ENCODE data around the gene CCNQ. TPM values are rescaled to one million over a fixed set of nuclear protein-coding genes. Genes with fewer than 3 reads are reported as not detected.

Gene CCNQ
- total RNA-seq, 4 donors from 2014 or later, result 18.0 to 32.2 (median 23.9) TPM

DNA sequence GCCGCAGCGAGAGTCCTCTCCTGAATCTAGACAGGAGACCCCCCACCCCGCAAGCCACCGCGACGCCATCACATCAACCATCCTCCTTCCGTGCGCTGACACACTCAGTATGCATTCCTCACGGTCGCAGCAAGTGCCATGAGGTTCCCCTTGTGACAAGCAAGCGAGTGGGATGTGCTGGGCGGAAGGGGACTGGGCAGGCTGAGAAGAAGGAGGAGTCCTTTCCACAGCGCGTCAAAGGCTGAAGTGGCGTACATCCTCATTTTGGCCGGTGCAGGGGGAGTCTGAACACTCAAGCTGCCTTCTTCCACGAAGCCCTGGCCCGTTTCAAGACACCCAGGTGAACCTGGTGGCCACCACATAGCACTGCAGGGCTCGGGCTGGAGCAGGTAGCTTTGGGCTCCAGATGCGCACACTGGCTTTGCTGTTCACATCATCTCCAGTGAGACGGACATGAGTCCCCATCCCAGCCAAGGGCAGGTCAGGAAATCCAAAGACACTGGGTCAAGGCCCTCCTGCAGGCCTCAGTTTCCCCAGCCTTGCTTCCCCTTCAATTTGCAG, 30.4 kb downstream of the CCNQ start:
- H3K4me3 ChIP-seq, result no peak overlapping the region
- intact Hi-C loops (cut with DNase I), result no loop called here
- no peaks in the 10 kb centered on the region for H3K4me1 ChIP-seq
- TF ChIP-seq CTCF (IDR thresholded peaks at IDR 0.05), result peak in 1 of 6 experiments; percentile 6
- no peak for TF ChIP-seq POLR2A (IDR thresholded peaks at IDR 0.05)
- no peaks in the 10 kb centered on the region for H3K9me3 ChIP-seq
- no peak for DNase-seq
- no peaks in the 10 kb centered on the region for H3K36me3 ChIP-seq
- WGBS, 2 donors, result 86 to 100% methylated on average over 1 to 12 of the region's 21 CpGs
- H3K27me3 ChIP-seq, result no peaks in the 10 kb centered on the region
- no peak overlapping the region for H3K27ac ChIP-seq

- no peak for DNase-seq
- no peak overlapping the region for H3K27ac ChIP-seq
- intact Hi-C loops (cut with DNase I), result no loop called here
- no peaks in the 10 kb centered on the region for H3K27me3 ChIP-seq
- no peaks in the 10 kb centered on the region for H3K4me1 ChIP-seq
- H3K36me3 ChIP-seq, result no peaks in the 10 kb centered on the region
- H3K9me3 ChIP-seq, result no peaks in the 10 kb centered on the region
- TF ChIP-seq CTCF (IDR thresholded peaks at IDR 0.05), result no peak
- no peak for TF ChIP-seq POLR2A (IDR thresholded peaks at IDR 0.05)
- H3K4me3 ChIP-seq, result no peak overlapping the region
- 42 to 80% methylated on average over 1 of the region's 9 CpGs for WGBS, 2 donors
These were observed 32.9 kb downstream of the CCNQ start for GRCh38 chrX:153565996-153566580.

DNA sequence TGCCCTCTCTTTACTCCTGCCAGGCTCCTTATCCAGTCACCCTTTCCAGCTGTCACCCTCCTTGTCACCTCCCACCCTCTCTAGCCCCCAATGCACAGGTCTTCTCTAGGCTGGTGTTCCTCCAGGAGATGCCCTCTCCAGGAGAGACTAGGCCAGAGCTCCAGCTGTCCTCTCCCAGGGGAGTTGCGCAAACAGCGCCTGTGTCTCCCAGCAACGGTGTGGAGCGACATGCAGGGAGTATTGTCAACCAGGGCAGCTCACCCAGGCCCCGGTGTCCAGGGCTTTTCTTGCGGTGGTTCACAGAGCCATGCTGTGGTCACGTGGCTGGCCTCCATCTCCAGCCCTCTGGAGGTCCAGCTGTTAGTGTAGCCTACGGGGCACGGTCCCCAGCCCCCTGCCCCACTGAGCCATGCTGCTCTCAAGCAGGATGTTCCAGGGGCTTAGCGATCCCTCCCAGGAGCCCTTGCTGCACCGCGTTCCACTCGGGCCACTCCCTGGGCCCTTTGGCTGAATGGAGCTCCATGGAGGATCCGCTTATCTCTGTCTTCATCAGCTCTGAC, 34.8 kb downstream of the CCNQ start:
- no peaks in the 10 kb centered on the region for H3K27me3 ChIP-seq
- no peak for TF ChIP-seq POLR2A (IDR thresholded peaks at IDR 0.05)
- no peak for TF ChIP-seq CTCF (IDR thresholded peaks at IDR 0.05)
- no peaks in the 10 kb centered on the region for H3K4me1 ChIP-seq
- no peaks in the 10 kb centered on the region for H3K9me3 ChIP-seq
- no peaks in the 10 kb centered on the region for H3K36me3 ChIP-seq
- DNase-seq, result no peak
- intact Hi-C loops (cut with DNase I), result no loop called here
- H3K4me3 ChIP-seq, result no peak overlapping the region
- no CpG with 5 or more reads among the region's 14 CpGs for WGBS, 2 donors
- no peak overlapping the region for H3K27ac ChIP-seq

- H3K9me3 ChIP-seq, result no peaks in the 10 kb centered on the region
- TF ChIP-seq CTCF (IDR thresholded peaks at IDR 0.05) (no peak), POLR2A (IDR thresholded peaks at IDR 0.05) (no peak)
- 83 to 93% methylated on average over 4 to 5 of the region's 9 CpGs for WGBS, 2 donors
- intact Hi-C loops (cut with DNase I), result no loop called here
- H3K27me3 ChIP-seq, result no peaks in the 10 kb centered on the region
- H3K36me3 ChIP-seq, result no peaks in the 10 kb centered on the region
- no peak for DNase-seq
- no peaks in the 10 kb centered on the region for H3K4me1 ChIP-seq
- H3K4me3 ChIP-seq, result no peak overlapping the region
- no peak overlapping the region for H3K27ac ChIP-seq
These were observed 36.4 kb downstream of the CCNQ start for GRCh38 chrX:153562546-153562945.

DNA sequence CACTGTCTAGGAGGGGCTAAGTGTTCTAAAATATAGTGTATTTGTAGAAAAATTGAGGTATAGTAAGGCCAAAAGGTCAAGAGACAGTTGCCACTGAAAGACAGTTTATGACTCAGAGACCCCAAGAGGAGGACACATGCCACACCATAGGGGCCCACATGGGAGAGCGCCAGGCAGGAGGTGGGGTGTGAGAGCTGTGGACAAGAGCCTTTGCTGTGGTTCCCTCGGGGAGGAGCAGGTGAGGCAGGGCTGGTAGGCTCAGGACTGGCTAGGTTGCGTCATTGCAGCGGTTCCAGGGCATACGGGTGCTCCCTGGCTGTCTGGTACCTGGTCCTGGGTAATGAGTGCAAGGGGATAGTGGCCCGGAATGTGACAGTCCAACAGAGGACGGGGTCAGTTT, 37.6 kb downstream of the CCNQ start:
- H3K9me3 ChIP-seq, result no peaks in the 10 kb centered on the region
- no peaks in the 10 kb centered on the region for H3K27me3 ChIP-seq
- 73 to 79% methylated on average over 3 to 6 of the region's 7 CpGs for WGBS, 2 donors
- H3K36me3 ChIP-seq, result no peaks in the 10 kb centered on the region
- no peak overlapping the region for H3K27ac ChIP-seq
- no peaks in the 10 kb centered on the region for H3K4me1 ChIP-seq
- no peak overlapping the region for H3K4me3 ChIP-seq
- no peak for TF ChIP-seq POLR2A (IDR thresholded peaks at IDR 0.05)
- no peak for TF ChIP-seq CTCF (IDR thresholded peaks at IDR 0.05)
- no peak for DNase-seq
- intact Hi-C loops (cut with DNase I), result no loop called here
